ENCODE data around the gene NSF.
"Not testable (repeated sequence)": the region's sequence is repeated elsewhere in the genome, so short reads cannot be mapped to it uniquely, and the experiment has no call there.

Gene NSF

GRCh38 chr17:46753776-46754175, 163.3 kb downstream of the NSF start:
- H3K4me1 ChIP-seq (ENCODE audit: control insufficient read depth, low read depth, low read length): no peaks in the 10 kb centered on the region
- H3K36me3 ChIP-seq (ENCODE audit: control insufficient read depth, insufficient read depth, low read length): peaks cover 2% of the 10 kb centered on the region
- H3K27me3 ChIP-seq (ENCODE audit: insufficient read depth, low read length, poor library complexity): no peaks in the 10 kb centered on the region
- DNase-seq: no peak
- no peak overlapping the region for H3K56ac ChIP-seq (ENCODE audit: low read length)
- H2BK5ac ChIP-seq (ENCODE audit: low read length): no peak overlapping the region
- H2AK5ac ChIP-seq (ENCODE audit: low read length): no peak overlapping the region
- no peak overlapping the region for H3K27ac ChIP-seq (ENCODE audit: low read depth, low read length)
- no peak overlapping the region for H3K4me3 ChIP-seq (ENCODE audit: low read length)
- no peak overlapping the region for H3K4ac ChIP-seq (ENCODE audit: low read depth, low read length)
- H4K8ac ChIP-seq (ENCODE audit: low read depth, low read length): no peak overlapping the region
- no peak overlapping the region for H2BK15ac ChIP-seq (replicated peaks; ENCODE audit: low read depth)
- no peaks in the 10 kb centered on the region for H3K79me1 ChIP-seq (ENCODE audit: low read length)
- no peak overlapping the region for H2BK120ac ChIP-seq (ENCODE audit: low read depth, low read length)
- H3K4me2 ChIP-seq (ENCODE audit: low read length): no peak overlapping the region
- H3K23ac ChIP-seq (ENCODE audit: low read length): no peak overlapping the region
- no peaks in the 10 kb centered on the region for H3K79me2 ChIP-seq (ENCODE audit: control insufficient read depth, insufficient read depth, low read length)
- no peak overlapping the region for H4K5ac ChIP-seq (ENCODE audit: low read length)
- no peak overlapping the region for H3K18ac ChIP-seq (ENCODE audit: low read length)
- H3K9ac ChIP-seq (ENCODE audit: low read length): no peak overlapping the region
- no CpG with 5 or more reads among the region's 3 CpGs for WGBS (ENCODE audit: extremely low coverage, insufficient coverage, low lambda C conversion rate)

- Histone ChIP-seq H3K36me3 (ENCODE audit: control insufficient read depth, insufficient read depth, low read length) (peaks cover 4% of the 10 kb centered on the region), H3K4me2 (ENCODE audit: low read length) (no peak overlapping the region), H3K79me2 (ENCODE audit: control insufficient read depth, insufficient read depth, low read length) (no peaks in the 10 kb centered on the region), H3K9ac (ENCODE audit: low read length) (no peak overlapping the region), H3K27ac (ENCODE audit: low read depth, low read length) (no peak overlapping the region), H3K27me3 (ENCODE audit: insufficient read depth, low read length, poor library complexity) (no peaks in the 10 kb centered on the region), H3K4me1 (ENCODE audit: control insufficient read depth, low read depth, low read length) (no peaks in the 10 kb centered on the region), H3K23ac (ENCODE audit: low read length) (no peak overlapping the region), H2BK15ac (replicated peaks; ENCODE audit: low read depth) (no peak overlapping the region), H3K4me3 (ENCODE audit: low read length) (no peak overlapping the region), H3K4ac (ENCODE audit: low read depth, low read length) (no peak overlapping the region), H2AK5ac (ENCODE audit: low read length) (no peak overlapping the region), H2BK120ac (ENCODE audit: low read depth, low read length) (no peak overlapping the region), H4K5ac (ENCODE audit: low read length) (no peak overlapping the region), H3K79me1 (ENCODE audit: low read length) (no peaks in the 10 kb centered on the region), H3K56ac (ENCODE audit: low read length) (no peak overlapping the region), H4K8ac (ENCODE audit: low read depth, low read length) (no peak overlapping the region), H3K18ac (ENCODE audit: low read length) (no peak overlapping the region), H2BK5ac (ENCODE audit: low read length) (no peak overlapping the region)
- no peak for DNase-seq
- WGBS (ENCODE audit: extremely low coverage, insufficient coverage, low lambda C conversion rate): no CpG with 5 or more reads among the region's 4 CpGs
Observed at GRCh38 chr17:46756081-46756735, 165.7 kb downstream of the NSF start.

GRCh38 chr17:46756861-46757260, 166.4 kb downstream of the NSF start:
- no peak overlapping the region for H3K18ac ChIP-seq (ENCODE audit: low read length)
- H3K23ac ChIP-seq (ENCODE audit: low read length): no peak overlapping the region
- H2BK5ac ChIP-seq (ENCODE audit: low read length): no peak overlapping the region
- DNase-seq: no peak
- H2BK15ac ChIP-seq (replicated peaks; ENCODE audit: low read depth): no peak overlapping the region
- H3K9ac ChIP-seq (ENCODE audit: low read length): no peak overlapping the region
- no peak overlapping the region for H3K27ac ChIP-seq (ENCODE audit: low read depth, low read length)
- no peak overlapping the region for H2AK5ac ChIP-seq (ENCODE audit: low read length)
- no peak overlapping the region for H3K4me2 ChIP-seq (ENCODE audit: low read length)
- H2BK120ac ChIP-seq (ENCODE audit: low read depth, low read length): no peak overlapping the region
- peaks cover 4% of the 10 kb centered on the region for H3K36me3 ChIP-seq (ENCODE audit: control insufficient read depth, insufficient read depth, low read length)
- H3K4me3 ChIP-seq (ENCODE audit: low read length): no peak overlapping the region
- no peaks in the 10 kb centered on the region for H3K27me3 ChIP-seq (ENCODE audit: insufficient read depth, low read length, poor library complexity)
- H3K79me2 ChIP-seq (ENCODE audit: control insufficient read depth, insufficient read depth, low read length): no peaks in the 10 kb centered on the region
- no peak overlapping the region for H3K4ac ChIP-seq (ENCODE audit: low read depth, low read length)
- no peaks in the 10 kb centered on the region for H3K4me1 ChIP-seq (ENCODE audit: control insufficient read depth, low read depth, low read length)
- no peak overlapping the region for H4K5ac ChIP-seq (ENCODE audit: low read length)
- no peaks in the 10 kb centered on the region for H3K79me1 ChIP-seq (ENCODE audit: low read length)
- H3K56ac ChIP-seq (ENCODE audit: low read length): no peak overlapping the region
- no peak overlapping the region for H4K8ac ChIP-seq (ENCODE audit: low read depth, low read length)
- WGBS (ENCODE audit: extremely low coverage, insufficient coverage, low lambda C conversion rate): no CpG with 5 or more reads among the region's 2 CpGs

GRCh38 chr17:46757588-46757987, 167.1 kb downstream of the NSF start:
- not testable (repeated sequence) for H3K4ac ChIP-seq (ENCODE audit: low read depth, low read length); H3K4me2 ChIP-seq (ENCODE audit: low read length); H3K56ac ChIP-seq (ENCODE audit: low read length); DNase-seq; H3K79me1 ChIP-seq (ENCODE audit: low read length); H2BK5ac ChIP-seq (ENCODE audit: low read length); H2BK120ac ChIP-seq (ENCODE audit: low read depth, low read length); H3K9ac ChIP-seq (ENCODE audit: low read length); H3K27ac ChIP-seq (ENCODE audit: low read depth, low read length); H4K8ac ChIP-seq (ENCODE audit: low read depth, low read length); H3K23ac ChIP-seq (ENCODE audit: low read length); H3K4me3 ChIP-seq (ENCODE audit: low read length); H3K18ac ChIP-seq (ENCODE audit: low read length); H3K79me2 ChIP-seq (ENCODE audit: control insufficient read depth, insufficient read depth, low read length); H2BK15ac ChIP-seq (replicated peaks; ENCODE audit: low read depth); H2AK5ac ChIP-seq (ENCODE audit: low read length); H3K36me3 ChIP-seq (ENCODE audit: control insufficient read depth, insufficient read depth, low read length); H4K5ac ChIP-seq (ENCODE audit: low read length); H3K4me1 ChIP-seq (ENCODE audit: control insufficient read depth, low read depth, low read length); H3K27me3 ChIP-seq (ENCODE audit: insufficient read depth, low read length, poor library complexity)
- WGBS (ENCODE audit: extremely low coverage, insufficient coverage, low lambda C conversion rate): no CpG with 5 or more reads among the region's 4 CpGs

- no CpG with 5 or more reads among the region's 5 CpGs for WGBS (ENCODE audit: extremely low coverage, insufficient coverage, low lambda C conversion rate)
- no peak overlapping the region for H2AK5ac ChIP-seq (ENCODE audit: low read length)
- H3K4me1 ChIP-seq (ENCODE audit: control insufficient read depth, low read depth, low read length): no peaks in the 10 kb centered on the region
- no peaks in the 10 kb centered on the region for H3K79me1 ChIP-seq (ENCODE audit: low read length)
- no peak overlapping the region for H4K5ac ChIP-seq (ENCODE audit: low read length)
- H2BK120ac ChIP-seq (ENCODE audit: low read depth, low read length): no peak overlapping the region
- H2BK15ac ChIP-seq (replicated peaks; ENCODE audit: low read depth): no peak overlapping the region
- H3K4me3 ChIP-seq (ENCODE audit: low read length): no peak overlapping the region
- no peak overlapping the region for H3K4ac ChIP-seq (ENCODE audit: low read depth, low read length)
- DNase-seq: no peak
- no peak overlapping the region for H3K56ac ChIP-seq (ENCODE audit: low read length)
- H3K36me3 ChIP-seq (ENCODE audit: control insufficient read depth, insufficient read depth, low read length): peaks cover 6% of the 10 kb centered on the region
- no peaks in the 10 kb centered on the region for H3K79me2 ChIP-seq (ENCODE audit: control insufficient read depth, insufficient read depth, low read length)
- no peak overlapping the region for H3K27ac ChIP-seq (ENCODE audit: low read depth, low read length)
- no peak overlapping the region for H3K18ac ChIP-seq (ENCODE audit: low read length)
- no peak overlapping the region for H3K4me2 ChIP-seq (ENCODE audit: low read length)
- no peak overlapping the region for H3K23ac ChIP-seq (ENCODE audit: low read length)
- H3K27me3 ChIP-seq (ENCODE audit: insufficient read depth, low read length, poor library complexity): no peaks in the 10 kb centered on the region
- H3K9ac ChIP-seq (ENCODE audit: low read length): no peak overlapping the region
- H4K8ac ChIP-seq (ENCODE audit: low read depth, low read length): no peak overlapping the region
- H2BK5ac ChIP-seq (ENCODE audit: low read length): no peak overlapping the region
Observed at GRCh38 chr17:46758614-46759013, 168.1 kb downstream of the NSF start.

GRCh38 chr17:46759141-46759540, 168.7 kb downstream of the NSF start:
- Histone ChIP-seq H3K23ac (ENCODE audit: low read length) (no peak overlapping the region), H3K36me3 (ENCODE audit: control insufficient read depth, insufficient read depth, low read length) (peaks cover 6% of the 10 kb centered on the region)

More at GRCh38 chr17:46759141-46759540, 168.7 kb downstream of the NSF start:
- Histone ChIP-seq H3K9ac (ENCODE audit: low read length) (no peak overlapping the region), H3K27ac (ENCODE audit: low read depth, low read length) (no peak overlapping the region), H3K4me1 (ENCODE audit: control insufficient read depth, low read depth, low read length) (no peaks in the 10 kb centered on the region), H3K4me2 (ENCODE audit: low read length) (no peak overlapping the region), H2BK120ac (ENCODE audit: low read depth, low read length) (no peak overlapping the region), H2AK5ac (ENCODE audit: low read length) (no peak overlapping the region), H3K4ac (ENCODE audit: low read depth, low read length) (no peak overlapping the region), H4K8ac (ENCODE audit: low read depth, low read length) (no peak overlapping the region), H2BK5ac (ENCODE audit: low read length) (no peak overlapping the region), H3K18ac (ENCODE audit: low read length) (no peak overlapping the region), H3K27me3 (ENCODE audit: insufficient read depth, low read length, poor library complexity) (no peaks in the 10 kb centered on the region), H3K79me1 (ENCODE audit: low read length) (no peaks in the 10 kb centered on the region), H3K4me3 (ENCODE audit: low read length) (no peak overlapping the region), H3K56ac (ENCODE audit: low read length) (no peak overlapping the region), H3K79me2 (ENCODE audit: control insufficient read depth, insufficient read depth, low read length) (no peaks in the 10 kb centered on the region), H4K5ac (ENCODE audit: low read length) (no peak overlapping the region), H2BK15ac (replicated peaks; ENCODE audit: low read depth) (no peak overlapping the region)
- WGBS (ENCODE audit: extremely low coverage, insufficient coverage, low lambda C conversion rate): no CpG with 5 or more reads among the region's 9 CpGs
- DNase-seq: no peak
